B cell (primary cell): ENCODE results near the gene CCDC183. TPM values are rescaled to one million over a fixed set of nuclear protein-coding genes. Genes with fewer than 3 reads are reported as not detected.
"Not testable (repeated sequence)": the region's sequence is repeated elsewhere in the genome, so short reads cannot be mapped to it uniquely, and the experiment has no call there.

Experiments
- ATAC-seq: fragments of 200-7000 bp; cut with Tn5 transposase; one replicate; pipeline ENCODE4 v1.10.0; 2021; ENCODE audit warnings: low read depth, mild to moderate bottlenecking, moderate number of reproducible peaks, moderate library complexity
- CTCF ChIA-PET: fragments of 350-600 bp; sonication (Branson Sonifier 250); formaldehyde crosslinking; loops from one replicate; lab custom pipeline; 2021; ENCODE audit warnings: antibody characterized with exemption, inconsistent platforms; lab: Charles Lee
- POLR2A ChIA-PET: fragments of 350-600 bp; sonication (Branson Sonifier 250); formaldehyde crosslinking; loops from one replicate; lab custom pipeline; 2021; ENCODE audit warnings: antibody characterized with exemption; lab: Charles Lee
- DNase-seq: peaks from one replicate; pipeline ENCODE4 v3.0.0; 2013
- H2AFZ ChIP-seq: 2 replicates; pipeline ENCODE4 v1.6.1; 2012; ENCODE audit warnings: mild to moderate bottlenecking, low read depth, low read length; ENCODE audit not compliant: insufficient read depth, poor library complexity, severe bottlenecking
- H3K27ac ChIP-seq, 2 donors: 1 replicate in 1 of 2; 2 replicates in 1 of 2; pipeline ENCODE4 v1.5.1; 2012 to 2013; ENCODE audit warnings: low read length in 2 of 2, mild to moderate bottlenecking in 2 of 2, moderate library complexity in 1 of 2
- H3K27me3 ChIP-seq, 4 experiments: fragments of 200-600 bp in 1 of 4; sonication (generic) in 1 of 4; replicated peaks in 1 of 4; 1 replicate in 2 of 4; 2 replicates in 2 of 4; pipeline versions ENCODE4 v1.6.1 to v1.7.0; 2013 to 2016; ENCODE audit warnings: low read length in 3 of 4, mild to moderate bottlenecking in 2 of 4, mixed read lengths in 1 of 4, moderate library complexity in 1 of 4; ENCODE audit not compliant: insufficient read depth in 4 of 4, control insufficient read depth in 3 of 4; ENCODE audit errors: control extremely low read depth in 1 of 4
- H3K36me3 ChIP-seq, 2 experiments: replicated peaks in 1 of 2; 1 replicate in 1 of 2; 2 replicates in 1 of 2; pipeline versions ENCODE4 v1.6.1 to v1.7.1; 2013; ENCODE audit warnings: low read length in 1 of 2; ENCODE audit not compliant: insufficient read depth in 2 of 2, control insufficient read depth in 1 of 2; ENCODE audit errors: control extremely low read depth in 1 of 2, extremely low read depth in 1 of 2
- H3K4me1 ChIP-seq, 2 donors: fragments of 200-600 bp in 1 of 2; sonication (generic) in 1 of 2; 1 replicate in 1 of 2; 2 replicates in 1 of 2; pipeline versions ENCODE4 v1.5.1 to v1.6.1; 2013 to 2017; ENCODE audit warnings: low read length in 2 of 2; ENCODE audit not compliant: control insufficient read depth in 2 of 2, insufficient read depth in 2 of 2
- H3K4me2 ChIP-seq: replicated peaks from 2 replicates; pipeline ENCODE3; 2012; ENCODE audit warnings: mild to moderate bottlenecking, low read depth, low read length; ENCODE audit not compliant: poor library complexity, severe bottlenecking
- H3K4me3 ChIP-seq, 5 experiments: fragments of 200-600 bp in 1 of 5; sonication (generic) in 1 of 5; 1 replicate in 3 of 5; 2 replicates in 2 of 5; pipeline versions ENCODE4 v1.5.1 to v1.7.0; 2011 to 2016; ENCODE audit warnings: low read length in 4 of 5, mild to moderate bottlenecking in 4 of 5, low read depth in 2 of 5, control low read depth in 1 of 5, moderate library complexity in 1 of 5; ENCODE audit not compliant: insufficient read depth in 1 of 5; ENCODE audit errors: control extremely low read depth in 1 of 5, extremely low read depth in 1 of 5
- H3K79me2 ChIP-seq: fragments of 200-600 bp; sonication (generic); one replicate; pipeline ENCODE4 v1.6.0; 2016; ENCODE audit warnings: low read length; ENCODE audit not compliant: control insufficient read depth, insufficient read depth
- H3K9ac ChIP-seq: fragments of 200-600 bp; sonication (generic); 2 replicates; pipeline ENCODE4 v1.6.1; 2017; ENCODE audit warnings: mild to moderate bottlenecking, low read length, moderate library complexity
- H3K9me3 ChIP-seq, 3 donors: one replicate each; pipeline versions ENCODE4 v1.6.1 to v1.7.1; 2013; ENCODE audit warnings: low read length in 2 of 3; ENCODE audit not compliant: control insufficient read depth in 2 of 3, insufficient read depth in 1 of 3; ENCODE audit errors: control extremely low read depth in 1 of 3
- H4K20me1 ChIP-seq: 2 replicates; pipeline ENCODE4 v1.6.0; 2012; ENCODE audit warnings: mild to moderate bottlenecking, low read length; ENCODE audit not compliant: insufficient read depth, control insufficient read depth, poor library complexity, severe bottlenecking
- H3K27ac Mint-ChIP-seq: one replicate; pipeline ENCODE4 v1.8.0; 2021; ENCODE audit warnings: mixed read lengths
- H3K27me3 Mint-ChIP-seq: one replicate; pipeline ENCODE4 v1.8.0; 2021; ENCODE audit warnings: mixed read lengths
- H3K4me1 Mint-ChIP-seq: one replicate; pipeline ENCODE4 v1.8.0; 2021; ENCODE audit warnings: mixed read lengths
- H3K4me3 Mint-ChIP-seq: one replicate; pipeline ENCODE4 v1.8.0; 2021; ENCODE audit warnings: mixed read lengths
- H3K9me3 Mint-ChIP-seq: one replicate; pipeline ENCODE4 v1.8.0; 2022; ENCODE audit warnings: mixed read lengths; ENCODE audit not compliant: insufficient read depth
- CTCF ChIP-seq: fragments of 200-600 bp; IDR thresholded peaks from one replicate; pipeline ENCODE4 v1.8.0; 2022; ENCODE audit warnings: antibody characterized with exemption, mild to moderate bottlenecking
- EZH2 ChIP-seq: IDR thresholded peaks from 2 replicates; pipeline ENCODE4 v1.6.1; 2012; ENCODE audit warnings: borderline replicate concordance, low read depth, mild to moderate bottlenecking, moderate library complexity, low read length; ENCODE audit not compliant: insufficient read depth, poor library complexity, severe bottlenecking
- WGBS: methylation state at CpG from one replicate; pipeline ENCODE4 v1.1.5; 2013; ENCODE audit warnings: missing lambda C conversion rate; ENCODE audit not compliant: insufficient coverage; 5-methylcytosine and 5-hydroxymethylcytosine counted together
- intact Hi-C: fragments of 100-400 bp; cut with micrococcal nuclease; formaldehyde crosslinking; loops from one replicate; pipeline ENCODE4 v1.10.0; 2022
- polyA plus RNA-seq: library from polyadenylated mRNA; depleted of rRNA; stranded (reverse); fragments of >200 nt; gene quantifications from 2 replicates; pipeline ENCODE4 v1.2.3, GENCODE V29; 2012
- total RNA-seq, 2 donors: library from RNA; stranded (reverse); fragments of 120-200 nt in 1 of 2; gene quantifications; 1 replicate in 1 of 2; 2 replicates in 1 of 2; pipeline versions ENCODE4 v1.2.3 to v1.2.4, GENCODE V29; 2013 to 2022

CCDC183 gene
- total and polyA plus RNA-seq, 2 donors (not counting 1 experiment from before 2014, with no cell fraction given), result 1.8 to 4.9 TPM

- CTCF ChIA-PET, result interaction anchor here (0.6 to 10.5 kb wide), 22 partner anchors 10 to 494 kb away, joined by 3 to 106 read pairs (median 5); partner anchors contain the start of genes AJM1, FUT7, NPDC1 and RABL6
- peaks cover 0 to 2% of the 10 kb centered on the region in 2 experiments for H3K36me3 ChIP-seq
- no peak overlapping the region for H3K9ac ChIP-seq
- H3K27me3 ChIP-seq, result no peaks in the 10 kb centered on the region
- intact Hi-C loops, result loop anchor here (1.0 kb wide), 3 partner anchors 54 to 247 kb away; partner anchors contain the start of gene AJM1
- H3K27me3 Mint-ChIP-seq, result no peaks in the 10 kb centered on the region
- peak overlapping the region; percentile 40 for H3K4me2 ChIP-seq
- TF ChIP-seq CTCF (peak; percentile 88), EZH2 (no peak)
- peak; percentile 86 for DNase-seq
- WGBS, result 24% methylated on average over 12 of the region's 21 CpGs
- H3K4me1 Mint-ChIP-seq, result peaks cover 27% of the 10 kb centered on the region
- H3K4me1 ChIP-seq, result peaks cover 18 to 27% of the 10 kb centered on the region in 2 donors
- H3K9me3 ChIP-seq, result no peaks in the 10 kb centered on the region
- POLR2A ChIA-PET, result no interaction called here
- ATAC-seq, result no peak
- H3K27ac Mint-ChIP-seq, result no peak overlapping the region
- H2AFZ ChIP-seq, result no peak overlapping the region
- H3K27ac ChIP-seq, result no peak overlapping the region
- H3K4me3 ChIP-seq, result no peak overlapping the region
- peaks cover 11% of the 10 kb centered on the region for H4K20me1 ChIP-seq
- H3K79me2 ChIP-seq, result peaks cover 4% of the 10 kb centered on the region
- H3K4me3 Mint-ChIP-seq, result no peak overlapping the region
- H3K9me3 Mint-ChIP-seq, result no peaks in the 10 kb centered on the region
Measured at GRCh38 chr9:136787690-136788400, 8.3 kb upstream of the CCDC183 start.

DNA sequence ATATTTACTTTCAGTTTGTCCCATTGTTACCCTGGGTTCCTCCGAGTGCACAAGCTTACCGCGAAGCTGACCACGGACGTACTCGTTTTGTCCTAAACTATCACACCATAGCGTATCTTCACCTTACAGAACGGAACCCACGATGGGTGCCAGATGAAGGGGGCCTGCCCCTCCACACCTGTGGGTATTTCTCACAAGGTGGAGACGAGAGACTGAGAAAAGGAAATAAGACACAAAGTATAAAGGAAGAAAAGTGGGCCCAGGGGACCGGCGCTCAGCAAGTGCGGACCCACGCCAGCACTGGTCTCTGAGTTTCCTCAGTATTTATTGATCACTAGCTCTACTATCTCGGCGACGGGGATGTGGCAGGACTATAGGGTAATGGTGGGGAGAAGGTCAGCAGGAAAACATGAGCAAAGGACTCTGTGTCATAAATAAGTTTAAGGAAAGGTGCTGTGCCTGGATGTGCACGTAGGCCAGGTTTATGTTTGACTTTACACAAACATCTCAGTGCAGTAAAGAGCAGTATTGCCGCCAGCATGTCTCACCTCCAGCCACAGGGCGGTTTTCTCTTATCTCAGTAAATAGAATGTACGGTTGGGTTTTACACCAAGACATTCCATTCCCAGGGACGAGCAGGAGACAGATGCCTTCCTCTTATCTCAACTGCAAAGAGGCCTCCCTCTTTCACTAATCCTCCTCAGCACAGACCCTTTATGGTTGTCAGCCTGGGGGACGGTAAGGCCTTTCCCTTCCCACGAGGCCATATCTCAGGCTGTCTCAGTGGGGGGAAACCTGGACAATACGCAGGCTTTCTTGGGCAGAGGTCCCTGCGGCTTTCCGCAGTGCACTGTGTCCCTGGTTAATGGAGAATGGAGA lies 7.3 kb upstream of the CCDC183 start:
- H3K9me3 ChIP-seq, H3K79me2 ChIP-seq, H2AFZ ChIP-seq, POLR2A ChIA-PET, H3K4me3 ChIP-seq, DNase-seq, ATAC-seq, H3K4me2 ChIP-seq, H3K27ac Mint-ChIP-seq, H3K4me3 Mint-ChIP-seq, H3K9me3 Mint-ChIP-seq, H3K27me3 Mint-ChIP-seq, intact Hi-C loops, H3K27ac ChIP-seq, H3K9ac ChIP-seq, H3K36me3 ChIP-seq, H3K27me3 ChIP-seq: not testable (repeated sequence)
- CTCF ChIA-PET, result interaction anchor here (0.6 to 10.5 kb wide), 16 partner anchors 17 to 448 kb away, joined by 3 to 106 read pairs (median 6); partner anchors contain the start of genes AJM1, FUT7, NPDC1 and RABL6
- Histone ChIP-seq H3K4me1 (peaks cover 18 to 27% of the 10 kb centered on the region in 2 donors), H4K20me1 (peaks cover 12% of the 10 kb centered on the region)
- H3K4me1 Mint-ChIP-seq, result peaks cover 26% of the 10 kb centered on the region
- WGBS, result 76% methylated on average over 8 of the region's 27 CpGs
